ENCODE data around the gene CDC20B.

CDC20B gene

DNA sequence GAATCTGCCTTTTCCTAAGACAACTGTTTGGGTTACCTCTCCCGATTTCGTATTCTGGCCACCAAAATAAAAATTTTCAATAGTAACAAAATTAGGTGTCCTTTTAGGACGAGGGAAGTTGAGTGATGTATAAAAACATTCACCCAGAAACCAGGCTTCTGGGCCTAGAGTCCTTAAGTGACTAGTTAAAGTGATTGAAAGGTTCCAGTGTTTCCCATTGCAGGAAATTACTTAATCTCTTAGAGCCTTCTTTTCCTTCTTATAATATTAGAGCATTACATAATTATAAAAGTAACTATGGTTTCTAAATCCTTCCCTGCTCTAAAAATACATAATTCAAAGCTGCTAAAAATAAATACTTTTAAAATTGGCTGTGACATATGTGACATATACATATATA lies 46.8 kb upstream of the CDC20B start:
- Histone ChIP-seq H3K9me2 (replicated peaks; ENCODE audit: control insufficient read depth, low read length) (no peaks in the 10 kb centered on the region), H4K20me1 (ENCODE audit: control insufficient read depth, insufficient read depth, low read depth, low read length) (no peaks in the 10 kb centered on the region), H3K36me3 (ENCODE audit: control insufficient read depth, low read length) (no peaks in the 10 kb centered on the region), H3K4me1 (ENCODE audit: control insufficient read depth, low read length) (peaks cover 10% of the 10 kb centered on the region), H3K4me3 (ENCODE audit: low read length) (no peak overlapping the region), H3K4me2 (ENCODE audit: low read length) (no peak overlapping the region), H3F3A (ENCODE audit: control insufficient read depth, insufficient read depth) (no peaks in the 10 kb centered on the region), H3K27ac (ENCODE audit: low read depth, low read length) (no peak overlapping the region), H3K27me3 (ENCODE audit: control insufficient read depth, low read length) (peaks cover 51% of the 10 kb centered on the region), H3K9me3 (ENCODE audit: control insufficient read depth, insufficient read depth, low read length) (no peaks in the 10 kb centered on the region), H3K79me2 (ENCODE audit: control insufficient read depth, low read length) (no peaks in the 10 kb centered on the region)
- TF ChIP-seq, protein P1, sequence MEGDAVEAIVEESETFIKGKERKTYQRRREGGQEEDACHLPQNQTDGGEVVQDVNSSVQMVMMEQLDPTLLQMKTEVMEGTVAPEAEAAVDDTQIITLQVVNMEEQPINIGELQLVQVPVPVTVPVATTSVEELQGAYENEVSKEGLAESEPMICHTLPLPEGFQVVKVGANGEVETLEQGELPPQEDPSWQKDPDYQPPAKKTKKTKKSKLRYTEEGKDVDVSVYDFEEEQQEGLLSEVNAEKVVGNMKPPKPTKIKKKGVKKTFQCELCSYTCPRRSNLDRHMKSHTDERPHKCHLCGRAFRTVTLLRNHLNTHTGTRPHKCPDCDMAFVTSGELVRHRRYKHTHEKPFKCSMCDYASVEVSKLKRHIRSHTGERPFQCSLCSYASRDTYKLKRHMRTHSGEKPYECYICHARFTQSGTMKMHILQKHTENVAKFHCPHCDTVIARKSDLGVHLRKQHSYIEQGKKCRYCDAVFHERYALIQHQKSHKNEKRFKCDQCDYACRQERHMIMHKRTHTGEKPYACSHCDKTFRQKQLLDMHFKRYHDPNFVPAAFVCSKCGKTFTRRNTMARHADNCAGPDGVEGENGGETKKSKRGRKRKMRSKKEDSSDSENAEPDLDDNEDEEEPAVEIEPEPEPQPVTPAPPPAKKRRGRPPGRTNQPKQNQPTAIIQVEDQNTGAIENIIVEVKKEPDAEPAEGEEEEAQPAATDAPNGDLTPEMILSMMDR (IDR thresholded peaks at IDR 0.05; ENCODE audit: low read depth, low read length, poor library complexity, severe bottlenecking): no peak
- TF ChIP-seq EZH2phosphoT487 (IDR thresholded peaks at IDR 0.05; ENCODE audit: borderline replicate concordance, low read length): no peak

DNA sequence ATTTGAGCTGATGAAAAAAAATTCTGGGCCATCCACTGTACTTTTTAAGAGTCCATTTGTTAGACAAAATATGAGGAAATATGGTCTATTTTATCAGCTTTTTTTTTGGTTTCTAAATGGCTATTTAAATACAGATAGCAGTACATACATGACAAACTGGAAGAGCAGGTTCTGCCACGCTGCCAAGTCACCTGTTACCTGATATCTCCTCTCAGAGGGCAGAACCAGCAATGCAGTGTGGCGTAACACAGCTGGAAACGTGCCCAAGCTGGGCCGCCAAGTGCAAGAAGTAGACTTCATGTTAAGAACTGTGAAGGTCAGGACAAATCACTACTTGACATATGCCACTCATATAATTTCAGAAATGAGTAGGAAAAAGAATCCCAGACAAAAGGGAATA lies 46.0 kb upstream of the CDC20B start:
- no peaks in the 10 kb centered on the region for H3K9me3 ChIP-seq (ENCODE audit: control insufficient read depth, insufficient read depth, low read length)
- H3K9me2 ChIP-seq (replicated peaks; ENCODE audit: control insufficient read depth, low read length): no peaks in the 10 kb centered on the region
- H3K79me2 ChIP-seq (ENCODE audit: control insufficient read depth, low read length): no peaks in the 10 kb centered on the region
- H3K36me3 ChIP-seq (ENCODE audit: control insufficient read depth, low read length): no peaks in the 10 kb centered on the region
- no peak overlapping the region for H3K4me2 ChIP-seq (ENCODE audit: low read length)
- peaks cover 10% of the 10 kb centered on the region for H3K4me1 ChIP-seq (ENCODE audit: control insufficient read depth, low read length)
- H3K4me3 ChIP-seq (ENCODE audit: low read length): no peak overlapping the region
- no peaks in the 10 kb centered on the region for H3F3A ChIP-seq (ENCODE audit: control insufficient read depth, insufficient read depth)
- H3K27me3 ChIP-seq (ENCODE audit: control insufficient read depth, low read length): peaks cover 43% of the 10 kb centered on the region
- H4K20me1 ChIP-seq (ENCODE audit: control insufficient read depth, insufficient read depth, low read depth, low read length): no peaks in the 10 kb centered on the region
- TF ChIP-seq, protein P1 (IDR thresholded peaks at IDR 0.05; ENCODE audit: low read depth, low read length, poor library complexity, severe bottlenecking): no peak
- no peak for TF ChIP-seq EZH2phosphoT487 (IDR thresholded peaks at IDR 0.05; ENCODE audit: borderline replicate concordance, low read length)
- no peak overlapping the region for H3K27ac ChIP-seq (ENCODE audit: low read depth, low read length)

DNA sequence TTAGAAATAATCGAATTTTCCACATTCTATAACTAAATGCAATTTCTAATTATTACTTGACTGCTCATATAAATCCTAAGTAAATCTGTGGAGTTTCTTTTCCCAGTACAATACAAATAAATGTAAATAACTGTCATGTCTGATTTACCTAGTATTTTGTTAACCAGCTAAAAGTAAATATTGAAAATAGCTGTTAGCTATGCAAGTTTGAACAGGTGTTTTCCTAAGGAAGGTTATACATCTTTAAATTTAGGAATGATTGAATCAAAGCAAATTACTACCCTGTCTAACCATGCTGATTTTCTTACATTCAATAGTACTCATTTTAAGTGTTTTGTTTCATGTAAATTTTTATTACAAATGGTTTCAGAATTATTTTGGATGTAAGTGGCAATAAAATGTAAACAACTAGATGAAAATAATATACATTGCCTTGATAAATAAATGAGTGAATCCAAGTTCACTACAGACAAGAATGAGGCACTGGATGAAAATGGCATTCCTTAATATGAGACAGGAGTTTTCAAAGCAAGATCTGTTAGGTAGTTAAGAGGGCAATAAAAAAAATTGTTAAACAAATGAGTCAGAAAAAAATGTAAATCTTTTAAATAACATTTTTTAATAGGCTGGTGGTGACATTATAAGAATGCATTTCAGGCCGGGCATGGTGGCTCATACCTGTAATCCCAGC lies 38.4 kb upstream of the CDC20B start:
- Histone ChIP-seq H3F3A (ENCODE audit: control insufficient read depth, insufficient read depth) (no peaks in the 10 kb centered on the region), H3K36me3 (ENCODE audit: control insufficient read depth, low read length) (no peaks in the 10 kb centered on the region), H3K27ac (ENCODE audit: low read depth, low read length) (no peak overlapping the region), H3K9me3 (ENCODE audit: control insufficient read depth, insufficient read depth, low read length) (no peaks in the 10 kb centered on the region), H3K4me2 (ENCODE audit: low read length) (no peak overlapping the region), H3K79me2 (ENCODE audit: control insufficient read depth, low read length) (no peaks in the 10 kb centered on the region), H3K4me3 (ENCODE audit: low read length) (no peak overlapping the region), H4K20me1 (ENCODE audit: control insufficient read depth, insufficient read depth, low read depth, low read length) (no peaks in the 10 kb centered on the region), H3K4me1 (ENCODE audit: control insufficient read depth, low read length) (no peaks in the 10 kb centered on the region), H3K9me2 (replicated peaks; ENCODE audit: control insufficient read depth, low read length) (no peaks in the 10 kb centered on the region), H3K27me3 (ENCODE audit: control insufficient read depth, low read length) (peaks cover 3% of the 10 kb centered on the region)
- TF ChIP-seq EZH2phosphoT487 (IDR thresholded peaks at IDR 0.05; ENCODE audit: borderline replicate concordance, low read length): no peak
- TF ChIP-seq, protein P1 (IDR thresholded peaks at IDR 0.05; ENCODE audit: low read depth, low read length, poor library complexity, severe bottlenecking): no peak

All from DOHH2 (cell line).